Stomach (tissue), 4 donors: ENCODE results near the gene NBR1.
"Not testable (repeated sequence)": the region's sequence is repeated elsewhere in the genome, so short reads cannot be mapped to it uniquely, and the experiment has no call there.

Experiments used
- POLR2A ChIP-seq, 4 donors: fragments of 450-650 bp; IDR thresholded peaks; one replicate each; pipeline ENCODE4 v1.6.1; 2016; ENCODE audit warnings: antibody characterized with exemption in 4 of 4, control low read depth in 2 of 4, mild to moderate bottlenecking in 1 of 4, moderate library complexity in 1 of 4
- TF ChIP-seq, protein P1 (sequence below), 7 experiments: fragments of 450-650 bp in 4 of 7; fragments of 200-600 bp in 3 of 7; sonication (generic) in 3 of 7; IDR thresholded peaks; one replicate each; pipeline ENCODE4 v1.5.1; 2016 to 2019; ENCODE audit warnings: antibody characterized with exemption in 7 of 7, control low read depth in 2 of 7, mild to moderate bottlenecking in 1 of 7

DNA sequence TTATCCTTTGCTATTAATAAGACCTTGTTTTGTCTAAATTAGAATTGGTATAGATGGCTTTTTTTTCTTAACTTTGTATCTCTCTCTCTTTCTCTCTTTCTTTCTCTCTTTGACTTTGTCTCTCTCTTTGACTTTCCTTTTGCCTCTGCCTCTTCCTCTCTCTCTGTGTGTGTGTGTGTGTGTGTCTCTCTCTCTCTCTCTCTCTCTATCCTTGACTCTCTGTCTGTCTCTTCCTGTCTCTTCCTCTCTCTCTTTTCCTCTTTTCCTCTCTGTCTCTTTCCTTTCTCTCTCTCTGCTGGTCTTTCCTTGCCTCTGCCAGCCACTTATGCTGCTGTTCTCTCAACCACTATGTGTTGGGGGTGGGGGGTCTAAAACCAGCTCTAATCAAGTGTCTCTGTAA lies 5.0 kb upstream of the NBR1 start:
- not testable (repeated sequence) for TF ChIP-seq POLR2A (IDR thresholded peaks at IDR 0.05)
- TF ChIP-seq, protein P1, sequence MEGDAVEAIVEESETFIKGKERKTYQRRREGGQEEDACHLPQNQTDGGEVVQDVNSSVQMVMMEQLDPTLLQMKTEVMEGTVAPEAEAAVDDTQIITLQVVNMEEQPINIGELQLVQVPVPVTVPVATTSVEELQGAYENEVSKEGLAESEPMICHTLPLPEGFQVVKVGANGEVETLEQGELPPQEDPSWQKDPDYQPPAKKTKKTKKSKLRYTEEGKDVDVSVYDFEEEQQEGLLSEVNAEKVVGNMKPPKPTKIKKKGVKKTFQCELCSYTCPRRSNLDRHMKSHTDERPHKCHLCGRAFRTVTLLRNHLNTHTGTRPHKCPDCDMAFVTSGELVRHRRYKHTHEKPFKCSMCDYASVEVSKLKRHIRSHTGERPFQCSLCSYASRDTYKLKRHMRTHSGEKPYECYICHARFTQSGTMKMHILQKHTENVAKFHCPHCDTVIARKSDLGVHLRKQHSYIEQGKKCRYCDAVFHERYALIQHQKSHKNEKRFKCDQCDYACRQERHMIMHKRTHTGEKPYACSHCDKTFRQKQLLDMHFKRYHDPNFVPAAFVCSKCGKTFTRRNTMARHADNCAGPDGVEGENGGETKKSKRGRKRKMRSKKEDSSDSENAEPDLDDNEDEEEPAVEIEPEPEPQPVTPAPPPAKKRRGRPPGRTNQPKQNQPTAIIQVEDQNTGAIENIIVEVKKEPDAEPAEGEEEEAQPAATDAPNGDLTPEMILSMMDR (IDR thresholded peaks at IDR 0.05) = not testable (repeated sequence)
